HG02981 (cell line): ENCODE data around the gene PLEKHG5.

Experiments used
- ATAC-seq: cut with Tn5 transposase; IDR thresholded peaks from one replicate; pipeline ENCODE4 v1.9.1; 2021; ENCODE audit warnings: mild to moderate bottlenecking, moderate library complexity; ENCODE audit not compliant: unreplicated experiment

PLEKHG5 gene

DNA sequence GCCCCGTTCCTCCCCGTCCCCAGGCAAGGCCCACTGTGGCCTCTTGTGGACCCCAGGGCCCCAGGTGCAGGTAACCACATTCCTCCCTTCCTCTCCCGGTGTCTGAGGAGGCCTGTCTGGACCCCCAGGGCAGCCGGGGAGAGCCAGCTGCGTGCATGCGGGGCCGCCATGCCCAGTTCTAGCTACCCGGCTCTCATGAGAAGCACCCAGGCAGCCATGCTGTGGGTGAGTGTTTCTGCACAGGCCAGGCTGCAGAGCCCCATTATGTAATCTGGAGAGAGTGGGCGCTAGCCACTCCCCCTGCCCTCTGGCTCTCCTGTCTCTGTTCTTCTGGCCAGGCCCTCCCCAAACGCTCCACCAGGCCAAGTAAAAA lies 18.4 kb upstream of the PLEKHG5 start:
- no peak for ATAC-seq

DNA sequence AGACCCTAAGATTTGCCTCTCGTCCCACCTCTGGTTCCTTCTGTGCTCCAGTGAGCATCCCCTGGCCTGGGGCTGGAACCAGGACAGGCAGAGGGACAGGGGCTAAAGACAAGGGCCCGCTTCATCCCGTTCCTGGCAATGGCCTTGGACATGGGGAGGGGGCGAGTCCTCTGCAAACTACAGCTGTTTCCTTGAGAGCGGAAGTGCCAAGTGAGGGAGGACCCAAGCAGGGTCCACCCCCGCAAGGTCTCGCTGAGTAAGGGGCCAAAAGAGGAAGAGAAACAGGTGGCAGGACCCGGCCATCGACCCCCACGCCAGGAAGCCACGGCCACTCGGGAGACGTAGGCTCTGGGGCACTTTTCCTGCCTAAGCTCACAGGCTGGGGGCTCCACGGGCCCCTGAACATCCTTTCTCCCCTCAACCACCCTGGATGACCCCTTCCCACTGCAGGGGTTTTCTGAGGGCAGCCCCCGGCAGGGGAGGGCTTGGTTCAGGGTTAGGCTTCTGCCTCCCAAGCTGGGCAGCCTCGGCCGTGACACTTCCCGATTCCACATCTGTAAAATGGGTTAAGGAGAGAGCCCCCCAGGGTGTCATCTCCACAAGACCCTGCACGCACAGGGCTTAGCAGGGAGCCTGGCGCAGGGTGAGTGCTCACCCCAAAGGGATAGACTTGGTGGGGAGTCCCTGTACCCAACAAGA lies 17.9 kb upstream of the PLEKHG5 start:
- ATAC-seq, result no peak

DNA sequence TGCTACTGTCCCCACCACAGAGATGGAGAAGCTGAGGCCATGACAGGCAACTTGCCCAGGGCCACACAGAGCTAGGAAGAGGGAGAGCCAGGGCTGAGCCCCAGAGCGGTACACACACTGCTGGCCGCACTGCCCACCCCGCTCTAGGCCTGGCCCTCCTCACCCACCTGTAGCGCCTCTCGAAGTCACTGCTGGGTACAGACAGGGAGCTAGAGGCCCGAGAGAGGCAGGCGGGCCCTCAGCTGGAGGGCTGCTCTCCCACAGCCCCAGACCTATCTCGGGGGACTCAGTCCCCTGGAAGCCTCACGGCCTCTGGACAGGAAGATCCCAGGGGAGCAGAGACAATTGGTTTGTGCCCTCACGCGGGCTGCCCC lies 17.3 kb upstream of the PLEKHG5 start:
- no peak for ATAC-seq

DNA sequence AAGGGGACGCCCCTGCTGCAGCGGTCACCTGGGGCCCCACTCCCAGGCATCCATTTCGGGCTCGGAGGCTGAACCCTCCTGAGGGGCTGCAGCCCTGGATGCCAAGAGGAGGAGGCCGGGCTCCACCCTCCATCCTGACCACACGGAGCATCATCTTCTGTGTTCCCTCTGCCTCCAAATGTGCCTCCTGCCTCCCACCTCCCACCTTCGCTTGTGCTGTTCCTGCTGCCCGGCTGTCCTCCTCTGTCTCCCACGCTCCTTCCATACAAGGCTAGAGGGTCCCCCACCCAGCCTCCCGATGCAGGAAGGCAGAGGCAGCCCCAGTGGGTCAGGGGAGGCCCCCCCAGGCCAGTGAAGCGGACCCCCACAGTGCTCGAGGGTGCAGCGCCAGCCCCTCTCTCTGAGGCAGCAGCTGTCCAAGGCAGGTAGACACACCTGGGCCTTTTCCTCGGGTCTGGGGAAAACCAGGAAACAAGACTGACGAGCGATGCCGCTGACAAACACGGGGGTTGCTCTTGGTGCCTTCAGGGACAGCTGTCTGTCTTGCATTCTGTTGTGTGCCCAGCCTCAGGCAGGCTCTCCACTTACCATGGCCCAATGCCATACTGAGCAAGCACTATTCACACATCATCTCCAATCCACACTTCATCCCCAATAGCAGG lies 16.8 kb upstream of the PLEKHG5 start:
- ATAC-seq, result no peak

DNA sequence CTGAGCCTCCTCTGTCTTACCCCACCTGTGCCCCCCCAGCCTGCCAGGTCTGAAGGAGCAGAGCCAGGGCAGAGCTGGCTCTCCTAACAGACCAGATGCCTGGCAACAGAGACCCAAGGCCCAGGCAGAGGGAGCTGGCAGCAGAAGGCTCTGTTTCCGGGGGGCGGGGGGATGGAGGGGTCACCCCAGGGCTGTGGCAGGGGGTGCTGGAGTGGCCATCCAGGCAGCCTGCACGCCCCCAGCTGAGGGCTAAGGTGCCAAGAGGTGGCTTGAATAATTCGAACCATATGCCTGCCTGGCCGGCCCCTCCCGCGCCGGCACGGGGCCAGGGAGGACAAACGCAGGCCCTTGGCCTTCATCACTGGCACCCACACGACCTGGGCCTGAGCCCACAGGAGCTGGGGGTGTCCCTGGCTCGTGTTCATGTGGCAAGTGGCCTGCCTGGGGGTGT lies 16.0 kb upstream of the PLEKHG5 start:
- ATAC-seq, result no peak

DNA sequence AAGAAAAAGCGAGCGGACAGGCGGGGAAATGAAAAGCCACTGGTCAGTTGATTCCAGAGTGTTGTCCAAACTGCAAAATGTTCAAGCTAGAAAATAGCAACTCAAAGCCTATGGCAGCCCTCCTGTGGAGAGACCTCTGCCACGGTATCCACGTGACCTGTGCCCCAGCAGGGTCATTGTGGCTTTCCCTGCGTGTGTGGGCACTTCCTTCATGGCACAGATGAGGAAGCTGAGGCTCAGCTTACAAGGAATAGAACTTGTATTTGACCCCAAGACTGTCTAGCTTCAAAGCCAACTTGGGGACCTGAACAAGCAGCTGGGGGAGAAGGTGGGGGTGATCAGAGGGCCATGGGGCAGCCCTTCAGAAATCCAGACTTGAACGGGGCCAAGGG lies 15.6 kb upstream of the PLEKHG5 start:
- no peak for ATAC-seq

DNA sequence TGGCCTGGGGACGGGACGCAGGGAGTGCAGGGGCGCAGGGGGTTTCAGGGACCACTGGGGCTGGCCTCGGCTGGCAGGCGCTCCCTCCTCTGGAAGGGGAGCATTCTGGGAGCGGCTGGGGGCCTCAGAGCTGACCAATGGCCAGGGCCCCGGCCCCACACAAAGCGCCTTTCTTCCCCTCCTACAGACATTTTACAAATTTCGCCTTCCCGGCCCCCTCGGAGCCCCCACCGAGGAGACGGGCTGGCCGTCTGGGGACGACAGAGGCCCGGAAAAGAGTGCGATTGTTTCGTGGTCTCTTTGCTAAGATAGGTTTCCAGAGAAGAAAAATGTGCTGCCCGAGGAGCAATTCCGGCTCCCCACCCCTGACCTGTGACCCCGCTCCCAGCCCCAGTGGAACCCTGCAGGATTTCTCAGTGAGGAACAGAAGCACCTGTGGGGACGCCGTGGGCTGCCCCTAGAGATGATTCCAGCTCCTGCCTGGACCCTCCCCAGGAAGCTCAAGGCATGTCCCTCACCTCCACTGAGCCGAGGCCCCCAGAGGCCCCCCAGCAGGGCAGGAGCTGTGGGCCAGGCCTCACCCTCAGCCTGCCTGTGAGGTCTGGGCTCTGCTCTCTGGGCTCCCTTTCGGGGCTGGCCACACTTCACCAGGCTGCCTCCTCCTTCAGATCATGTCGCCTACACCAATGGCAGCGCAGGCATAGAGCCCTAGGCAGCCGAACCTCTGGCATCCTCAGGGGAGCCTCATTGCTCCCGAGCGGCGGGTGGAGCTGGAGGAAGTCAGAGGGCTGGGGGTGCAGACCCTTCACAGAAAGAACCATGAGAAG lies 15.0 kb upstream of the PLEKHG5 start:
- ATAC-seq, result no peak

DNA sequence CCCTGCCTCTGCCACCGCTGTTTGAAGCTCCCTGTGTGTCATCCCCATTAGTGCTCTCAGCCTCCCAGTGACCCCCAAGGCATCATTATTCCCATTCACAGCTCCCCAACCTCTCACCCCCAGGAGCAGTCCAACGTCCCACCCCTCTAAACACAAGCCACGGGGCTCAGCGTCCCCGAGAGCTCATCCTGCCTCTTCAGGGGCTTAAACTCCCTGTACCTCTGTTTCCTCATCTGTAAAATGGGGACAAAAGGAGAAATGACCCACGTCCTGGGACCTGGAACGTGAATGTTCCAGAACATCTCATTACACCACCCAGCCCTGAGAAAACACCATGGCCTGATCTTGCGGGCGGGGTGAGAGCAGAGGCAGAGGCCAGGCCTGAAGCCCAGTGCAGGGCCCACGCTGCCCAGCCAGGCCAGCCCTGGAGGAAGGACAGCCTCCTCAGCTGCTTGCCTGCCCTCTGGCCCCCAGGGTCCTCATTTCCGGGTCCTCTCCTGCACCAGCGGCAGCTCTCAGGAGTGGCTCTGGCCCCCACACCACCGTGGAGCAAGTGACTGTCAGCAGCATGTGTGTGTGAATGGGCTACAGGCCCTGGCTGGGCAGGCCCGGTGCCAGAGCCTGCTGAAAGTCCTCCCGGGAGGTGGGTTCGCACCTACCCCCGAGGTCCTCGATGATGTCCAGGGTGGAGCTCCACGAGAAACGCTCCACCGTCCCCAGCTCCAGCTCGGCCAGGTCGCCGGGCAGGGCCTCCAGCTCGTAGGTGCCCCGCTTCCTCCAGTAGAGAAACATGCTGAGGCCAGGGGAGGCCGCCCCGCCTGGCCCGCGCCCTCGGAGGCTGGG lies 14.1 kb upstream of the PLEKHG5 start:
- ATAC-seq, result no peak

DNA sequence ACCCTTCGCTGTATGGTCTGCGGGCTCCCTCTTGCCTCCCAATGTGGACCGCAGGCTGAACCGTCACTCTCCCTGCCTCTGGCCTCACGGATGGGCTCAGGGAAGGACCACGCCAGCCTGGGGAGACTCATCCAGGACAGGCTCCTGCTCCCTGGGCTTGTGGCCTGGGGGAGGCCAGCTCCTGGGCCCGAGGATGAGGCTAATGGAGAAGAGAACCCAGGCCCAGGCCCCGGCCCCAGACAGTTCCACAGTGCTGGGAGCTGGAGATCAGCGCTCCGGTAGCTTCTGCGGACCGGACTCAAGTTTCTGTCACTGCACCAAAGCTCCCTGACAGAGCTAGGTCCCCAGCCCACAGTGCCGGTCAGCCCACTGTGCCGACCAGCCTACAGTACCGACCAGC lies 13.4 kb upstream of the PLEKHG5 start:
- no peak for ATAC-seq

DNA sequence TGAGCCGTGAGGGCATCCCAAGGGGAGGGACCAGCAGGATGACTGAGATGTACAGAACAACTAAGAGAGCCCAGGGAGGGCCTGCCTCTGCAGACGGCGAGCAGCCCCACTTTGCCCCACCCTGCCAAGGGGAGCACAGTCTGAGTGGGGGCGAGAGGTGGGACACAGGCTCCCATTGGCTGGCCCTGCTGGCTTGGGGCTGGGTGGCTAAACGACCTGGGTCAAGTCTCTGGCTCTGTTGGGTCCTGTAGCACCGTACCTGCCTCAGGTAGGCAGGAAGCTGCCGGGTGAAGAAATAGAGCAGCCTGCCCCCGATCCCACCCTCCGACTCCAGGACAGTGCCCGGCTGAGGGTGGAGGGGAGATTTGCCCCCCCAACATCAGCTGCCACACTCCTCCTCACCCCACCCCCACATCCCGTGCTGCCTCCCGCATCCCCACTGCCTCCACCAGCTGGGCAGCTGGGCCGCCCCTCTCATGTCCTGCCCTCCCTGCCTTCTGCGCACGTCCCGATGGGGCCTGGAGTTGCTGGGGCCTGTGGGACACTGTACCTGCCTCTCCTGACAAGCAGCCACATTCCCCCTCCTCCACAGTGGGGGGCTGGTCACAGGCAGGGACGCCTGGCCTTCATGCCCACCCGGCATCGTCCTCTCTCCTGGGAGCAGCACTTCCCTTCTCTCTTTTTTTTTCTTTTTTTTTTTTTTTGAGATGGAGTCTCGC lies 12.6 kb upstream of the PLEKHG5 start:
- no peak for ATAC-seq

DNA sequence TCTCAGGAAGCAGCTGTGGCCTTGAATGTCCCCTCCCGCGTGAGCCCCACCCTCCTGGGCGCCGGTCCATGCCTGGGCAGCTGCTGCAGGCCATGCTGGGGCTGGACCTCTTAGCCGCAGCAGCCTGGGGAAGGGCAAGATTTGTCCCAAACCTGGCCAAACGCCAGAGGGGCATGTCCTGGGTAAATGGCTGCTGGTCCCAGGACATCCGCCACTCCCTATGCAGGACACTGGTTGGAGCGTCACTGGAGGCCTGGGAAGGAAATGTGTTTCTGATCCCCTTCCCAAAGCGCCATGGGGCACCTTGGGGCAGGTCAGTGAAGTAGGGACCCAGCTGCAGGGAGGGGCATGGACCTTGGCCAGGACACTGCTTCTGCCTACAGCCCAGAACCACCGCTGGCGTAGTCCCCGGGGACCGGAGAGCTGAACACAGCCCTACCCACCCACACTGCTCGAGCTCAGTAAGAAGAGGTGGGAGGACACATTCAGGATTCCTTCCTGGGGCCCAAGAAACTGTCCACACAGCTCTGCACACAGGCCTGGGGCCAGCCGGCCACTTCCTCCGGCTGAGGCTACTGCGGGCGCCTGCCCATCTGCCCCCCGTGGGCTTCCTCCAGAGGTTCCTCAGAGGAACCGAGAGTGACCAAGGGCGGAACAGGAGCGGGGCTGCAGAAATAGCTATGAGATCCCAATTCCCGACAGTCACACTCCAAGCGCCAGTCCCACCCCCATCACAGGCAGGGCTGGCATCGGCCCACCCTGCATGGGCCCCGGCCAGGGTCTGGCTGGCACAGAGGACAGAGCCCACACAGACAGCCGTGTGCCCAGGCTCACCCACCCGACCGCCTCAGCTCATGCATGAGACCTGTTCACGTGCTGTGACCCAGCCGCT lies 10.8 kb upstream of the PLEKHG5 start:
- ATAC-seq, result no peak

DNA sequence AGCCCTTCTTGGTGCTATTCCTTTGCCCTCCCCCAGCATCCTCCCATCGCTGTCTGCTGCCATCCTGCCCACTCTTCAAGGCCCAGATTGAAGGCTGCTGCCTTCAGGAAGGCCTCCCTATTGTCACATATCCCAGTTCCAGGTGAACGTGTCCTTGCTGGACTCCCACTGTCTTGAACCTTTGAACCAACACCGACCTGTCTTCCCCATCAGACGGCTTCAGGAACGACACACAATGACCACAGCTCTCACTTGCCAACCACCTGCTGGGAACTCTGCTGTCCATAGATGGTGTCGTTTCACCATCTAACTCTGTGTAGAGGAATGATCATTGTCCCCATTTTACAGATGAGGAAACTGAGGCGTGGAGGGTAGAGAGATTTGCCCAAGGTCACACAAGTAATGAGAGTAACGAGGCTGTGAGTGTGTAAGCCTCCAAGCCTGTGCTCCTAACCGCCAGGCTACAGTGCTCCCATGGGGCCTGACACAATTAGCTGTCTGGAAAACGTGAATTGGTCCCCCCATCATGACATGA lies 9.9 kb upstream of the PLEKHG5 start:
- no peak for ATAC-seq

DNA sequence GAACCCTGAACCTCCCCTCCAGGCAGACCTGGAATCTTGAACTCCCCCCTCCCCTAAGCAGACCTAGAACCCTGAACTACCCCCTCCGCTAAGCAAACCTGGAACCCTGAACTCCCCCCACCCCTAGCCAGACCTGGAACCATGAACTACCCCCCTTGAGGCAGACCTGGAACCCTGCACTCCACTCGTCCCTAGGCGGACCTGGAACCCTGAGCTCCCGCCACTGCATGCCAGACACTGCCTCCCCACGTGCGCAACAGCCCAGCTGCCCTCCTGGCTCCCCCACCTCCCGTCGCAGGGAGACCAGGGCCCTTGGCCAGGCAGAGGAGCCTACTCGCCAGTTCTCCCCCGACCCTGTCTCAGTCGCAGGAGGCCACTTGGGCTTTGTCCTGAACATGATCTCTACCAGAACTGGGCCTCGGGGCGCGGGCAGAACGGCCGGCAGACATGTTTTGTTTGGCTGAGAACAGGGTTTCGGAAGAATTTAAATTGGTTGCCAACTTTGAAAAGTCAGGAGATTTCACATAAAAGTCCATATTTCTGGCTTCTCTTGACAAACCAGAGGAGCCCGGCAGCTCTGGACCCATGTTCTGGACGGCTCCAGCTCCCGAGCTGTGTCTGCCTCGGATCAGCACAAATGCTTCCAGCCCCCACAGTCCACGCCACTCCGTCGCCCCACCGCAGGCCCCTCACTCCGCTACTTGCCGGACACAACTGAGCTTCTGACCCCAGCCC lies 9.2 kb upstream of the PLEKHG5 start:
- no peak for ATAC-seq

DNA sequence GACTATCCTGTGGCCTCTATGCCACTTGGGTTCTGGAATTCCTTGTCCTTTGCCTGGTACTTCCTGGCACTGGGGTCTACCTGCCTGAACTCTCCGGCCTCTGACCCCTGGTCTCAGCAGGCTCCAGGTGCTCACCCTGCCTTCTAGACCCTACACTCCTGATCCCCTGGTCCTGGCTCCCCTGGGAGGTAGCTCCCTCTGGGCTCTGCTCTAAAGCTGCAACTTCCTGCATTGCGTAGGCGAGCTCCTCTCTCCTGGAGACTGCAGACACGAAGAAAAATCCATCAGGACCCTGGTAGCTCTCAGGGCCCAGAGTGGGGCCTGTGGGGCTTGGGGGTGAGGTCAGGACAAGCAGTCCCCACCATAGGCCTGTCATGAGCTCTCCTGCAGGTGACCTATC lies 7.8 kb upstream of the PLEKHG5 start:
- ATAC-seq, result no peak

DNA sequence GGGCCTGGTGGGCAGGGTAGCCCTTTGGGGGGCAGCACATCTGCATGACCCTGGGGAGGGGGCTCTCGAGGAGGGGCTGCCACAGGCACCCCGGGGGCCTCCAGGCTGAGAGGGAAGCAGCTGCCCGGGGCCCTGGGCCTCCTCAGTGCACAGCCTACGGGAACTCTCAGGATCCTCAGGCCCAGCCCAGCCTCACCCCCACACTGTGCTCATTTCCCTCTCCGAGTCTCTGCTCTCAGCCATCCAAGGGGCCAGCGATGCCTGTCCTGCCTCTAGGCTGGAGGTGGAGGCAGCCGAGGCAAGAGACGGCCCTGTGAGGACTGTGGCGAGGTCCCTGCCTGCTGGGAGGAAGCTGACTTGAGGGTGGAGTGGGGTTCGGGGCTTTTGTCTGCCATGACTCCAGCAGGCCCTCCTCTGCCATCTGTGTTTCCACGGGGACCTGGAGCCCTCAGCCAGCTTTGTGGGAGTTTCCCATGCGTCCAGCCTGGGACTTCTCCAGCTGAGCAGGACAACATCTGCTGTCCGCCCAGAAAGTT lies 7.2 kb upstream of the PLEKHG5 start:
- ATAC-seq, result no peak

DNA sequence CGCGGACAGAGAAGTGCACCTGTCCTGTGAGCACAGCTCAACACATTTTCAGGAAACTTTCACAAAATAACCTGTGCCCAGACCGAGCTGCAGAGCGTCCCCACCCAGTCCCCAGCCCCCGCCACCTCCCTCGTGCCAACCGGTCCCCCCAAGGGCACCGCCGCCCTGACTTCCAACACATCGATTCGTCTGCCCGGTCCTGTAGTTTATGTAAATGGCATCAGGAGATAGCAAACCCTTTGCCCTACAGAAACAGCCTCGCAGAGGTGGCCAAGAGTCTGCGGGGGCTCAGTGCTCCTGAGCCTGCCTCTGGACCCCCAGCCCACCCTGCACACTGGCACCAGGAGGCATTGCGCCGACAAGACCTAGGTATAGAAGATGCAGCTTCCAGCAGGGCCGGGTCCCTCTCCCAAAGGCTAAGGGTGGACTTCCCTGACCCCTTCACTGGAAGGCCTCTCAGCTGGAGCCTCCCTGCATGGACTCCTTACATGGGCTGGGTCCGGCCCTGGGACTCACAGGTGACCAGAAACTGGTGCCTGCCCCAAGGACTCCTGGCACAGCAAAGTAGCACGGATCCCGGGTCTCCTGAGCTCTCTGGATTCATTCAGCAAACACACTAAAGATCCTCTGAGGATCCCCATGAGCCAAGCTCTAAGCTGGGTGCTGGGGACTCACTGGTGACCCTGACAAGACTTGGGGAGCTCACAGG lies 6.6 kb upstream of the PLEKHG5 start:
- ATAC-seq, result no peak

DNA sequence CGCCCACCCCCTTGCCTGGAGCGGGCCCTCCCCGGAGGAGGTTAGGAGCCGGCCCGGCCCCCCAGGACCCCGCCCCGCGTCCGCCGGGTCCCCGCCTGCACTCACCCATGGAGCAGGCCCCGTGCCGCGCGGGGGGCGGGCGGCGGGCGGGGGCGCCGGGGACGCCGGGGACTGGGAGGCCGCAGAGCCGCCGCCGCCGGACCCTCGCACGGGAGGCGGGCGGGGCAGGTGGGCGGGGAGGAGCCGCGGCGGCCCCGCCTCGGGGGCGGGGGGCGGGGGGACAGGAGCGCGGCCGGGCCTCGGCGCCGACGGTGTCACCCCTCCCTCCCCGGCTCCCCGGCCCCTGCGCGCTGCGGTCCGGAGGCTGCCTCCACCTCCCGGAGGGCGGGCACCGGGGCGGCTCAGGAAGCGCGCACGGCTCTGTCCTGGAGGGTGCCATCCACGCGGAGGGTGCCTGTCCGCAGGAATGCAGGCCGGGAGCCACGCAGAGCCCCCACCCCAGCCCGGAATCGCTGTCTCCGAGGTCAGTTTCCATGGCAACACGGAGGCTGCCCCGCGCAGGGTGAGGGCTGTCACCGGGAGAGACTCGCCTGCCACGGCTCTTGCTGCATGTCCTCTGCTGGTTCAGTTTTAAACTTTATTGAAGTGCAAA lies 5.9 kb upstream of the PLEKHG5 start:
- ATAC-seq, result no peak
